ENCODE measurements around the gene SLC25A21.
A peak's percentile ranks its signal among the peaks of the same experiment; 100 is the strongest.

Gene SLC25A21

DNA sequence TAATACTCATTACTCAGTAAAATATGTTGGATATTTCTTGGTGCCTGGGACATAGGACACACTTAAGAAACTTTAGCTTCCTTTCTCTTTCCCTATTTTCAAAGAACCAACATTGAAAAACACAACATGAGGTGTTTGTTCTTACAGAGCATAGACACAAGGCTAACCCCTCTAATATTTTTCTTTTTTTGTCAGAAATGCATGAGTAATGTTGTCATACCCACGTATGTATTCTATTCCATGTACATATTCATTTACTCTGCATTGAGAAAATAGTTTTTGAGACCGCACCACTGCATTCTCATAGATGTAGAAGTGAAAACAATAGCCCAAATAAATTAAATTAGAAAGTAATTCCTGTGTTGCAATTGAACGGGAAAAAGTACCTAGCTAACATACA is 497.7 kb downstream of the SLC25A21 start:
- DNase-seq (ENCODE audit: low read depth in 1 of 2, low spot score in 1 of 2): no peak

DNA sequence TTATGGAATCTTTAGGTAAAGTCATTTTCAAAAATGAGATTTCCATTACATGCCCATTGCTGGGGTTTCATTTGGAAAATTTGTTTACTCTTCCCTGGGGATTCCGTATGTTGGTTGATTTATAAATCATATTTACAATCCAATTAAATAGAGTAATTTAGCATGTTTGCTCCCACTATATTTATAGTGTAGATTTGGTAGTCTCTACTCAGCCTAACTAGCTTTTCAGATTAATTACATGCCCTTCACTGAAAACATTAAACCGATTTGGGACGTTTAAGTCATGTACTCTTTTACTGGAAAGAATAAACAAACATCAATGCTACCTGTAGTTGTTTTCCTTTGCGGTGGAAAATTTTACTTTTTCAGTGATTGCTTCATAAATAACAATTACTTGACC is 500.3 kb downstream of the SLC25A21 start:
- DNase-seq (ENCODE audit: low read depth in 1 of 2, low spot score in 1 of 2): no peak

DNA sequence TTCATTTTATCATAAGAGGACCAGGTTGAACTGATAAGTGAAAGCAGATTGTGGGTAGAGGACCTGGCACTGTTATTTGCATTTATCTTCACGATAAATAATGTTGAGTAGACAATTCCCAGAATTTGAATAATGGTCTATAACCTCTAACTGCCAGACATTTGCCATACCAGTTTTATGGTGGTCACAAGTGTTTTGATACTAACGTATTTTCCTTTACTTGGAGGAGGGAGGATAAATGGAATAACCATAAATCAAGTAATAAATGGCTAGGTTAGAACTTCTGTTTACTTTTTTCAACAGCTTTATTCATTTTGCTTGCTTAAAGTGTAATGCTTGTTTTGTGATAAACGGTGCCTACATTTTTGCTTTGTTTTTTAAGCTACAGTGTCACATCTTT is 501.3 kb downstream of the SLC25A21 start:
- DNase-seq (ENCODE audit: low read depth in 1 of 2, low spot score in 1 of 2): no peak

GRCh38 chr14:36667679-36668078 is 504.7 kb downstream of the SLC25A21 start:
- no peak for DNase-seq (ENCODE audit: low read depth in 1 of 2, low spot score in 1 of 2)

DNA sequence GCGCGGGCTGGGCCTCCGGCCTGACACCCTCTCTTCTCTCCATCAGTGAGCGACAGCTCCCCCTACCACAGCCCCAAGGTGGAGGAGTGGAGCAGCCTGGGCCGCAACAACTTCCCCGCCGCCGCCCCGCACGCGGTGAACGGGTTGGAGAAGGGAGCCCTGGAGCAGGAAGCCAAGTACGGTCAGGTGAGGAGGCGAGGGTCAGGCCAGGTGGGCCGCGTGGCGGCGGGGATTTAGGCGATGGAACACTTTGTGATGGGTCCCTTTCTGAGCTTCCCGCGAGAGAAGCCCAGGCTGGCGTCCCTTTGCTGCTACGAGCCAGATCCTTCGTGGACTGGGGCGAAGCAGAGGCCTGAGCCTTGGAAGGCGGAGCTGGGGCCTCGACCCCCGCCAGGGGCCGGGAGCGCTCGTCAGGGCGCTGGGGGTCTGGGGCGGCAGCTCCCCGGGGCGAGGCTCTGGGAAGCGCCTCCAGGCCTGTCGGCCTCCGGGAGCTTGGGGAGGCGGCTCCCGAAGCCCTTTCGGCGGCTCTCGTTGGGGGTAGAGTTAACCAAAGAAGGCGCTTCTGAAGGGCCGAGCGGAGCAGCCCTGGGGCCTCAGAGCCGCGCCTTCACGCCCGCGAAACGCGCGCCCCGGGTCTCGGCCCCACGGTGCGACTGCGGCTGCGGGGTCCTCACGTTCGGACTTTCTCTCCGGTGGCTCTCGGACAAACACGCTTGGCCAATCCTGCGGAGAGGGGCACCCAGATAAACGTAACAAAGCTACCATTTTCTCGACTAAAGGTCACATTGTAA is 505.8 kb downstream of the SLC25A21 start:
- DNase-seq (ENCODE audit: low read depth in 1 of 2, low spot score in 1 of 2): no peak

DNA sequence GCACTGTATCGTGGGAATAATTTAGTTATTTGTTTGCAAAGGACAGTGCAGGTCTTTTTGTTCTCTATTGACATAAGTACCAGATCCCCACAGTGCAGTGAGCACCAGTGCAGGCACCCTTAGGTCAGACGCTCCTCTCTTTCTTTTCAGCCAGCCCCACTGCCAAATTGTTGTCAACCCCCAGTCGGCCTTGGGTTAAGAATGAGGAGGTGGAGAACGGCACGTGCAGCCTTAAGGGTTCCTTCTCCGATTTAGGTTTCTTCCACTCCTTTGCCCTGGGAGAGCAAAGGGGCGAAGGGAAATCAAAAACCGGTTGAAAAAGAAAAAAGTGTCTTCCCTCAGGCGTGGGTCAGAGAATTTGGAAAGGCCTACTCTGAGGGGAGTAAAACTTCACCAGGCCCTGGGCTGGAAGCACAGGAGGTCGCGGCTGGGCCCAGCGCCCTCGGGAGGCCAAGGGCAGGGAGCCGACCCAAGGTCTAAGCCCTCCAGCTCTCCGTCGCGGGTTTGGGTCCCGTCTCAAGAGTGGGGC is 506.5 kb downstream of the SLC25A21 start:
- no peak for DNase-seq (ENCODE audit: low read depth in 1 of 2, low spot score in 1 of 2)

- no peak for DNase-seq (ENCODE audit: low read depth in 1 of 2, low spot score in 1 of 2)
These were observed 507.8 kb downstream of the SLC25A21 start for GRCh38 chr14:36664322-36665193.

DNA sequence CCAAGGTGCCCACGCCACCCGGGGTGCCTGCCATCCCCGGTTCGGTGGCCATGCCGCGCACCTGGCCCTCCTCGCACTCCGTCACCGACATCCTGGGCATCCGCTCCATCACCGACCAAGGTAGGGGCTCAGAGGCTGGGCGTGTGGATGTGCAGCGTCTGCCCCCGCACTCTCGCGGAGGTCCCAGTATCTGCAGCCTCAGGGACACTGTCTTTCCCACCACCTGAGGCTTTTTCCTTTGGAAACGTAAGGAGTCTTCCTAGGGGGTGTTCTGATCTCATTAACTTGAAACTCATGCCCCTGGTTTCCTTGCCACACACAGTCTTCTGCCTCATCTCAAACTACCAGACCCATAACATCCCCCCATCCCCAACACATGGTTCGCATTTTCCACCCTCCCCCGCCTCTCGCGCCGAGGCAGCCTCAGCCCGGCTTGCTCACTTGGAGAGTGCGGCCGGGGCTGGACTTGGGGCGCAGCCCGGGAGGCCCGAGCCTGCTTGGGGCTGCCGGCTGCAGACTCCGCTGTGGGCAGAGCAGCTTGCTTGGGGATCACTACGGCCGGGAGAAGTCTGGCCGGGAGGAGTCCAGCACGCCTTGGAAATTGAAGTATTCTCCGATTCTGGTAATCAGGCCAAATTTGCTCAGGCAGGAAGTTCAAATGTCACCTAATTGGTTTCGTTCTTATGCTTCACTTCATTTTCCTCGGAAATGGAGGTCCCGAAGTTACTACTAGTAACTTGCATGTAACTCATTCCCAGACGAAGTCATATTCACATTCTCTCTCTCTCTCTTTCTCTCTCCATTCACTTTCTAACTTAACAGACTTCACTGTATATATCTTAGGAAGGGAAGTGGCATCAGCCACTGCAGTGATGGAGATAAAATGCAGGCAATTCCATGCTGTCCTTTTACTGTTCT is 508.7 kb downstream of the SLC25A21 start:
- DNase-seq (ENCODE audit: low read depth in 1 of 2, low spot score in 1 of 2): no peak

DNA sequence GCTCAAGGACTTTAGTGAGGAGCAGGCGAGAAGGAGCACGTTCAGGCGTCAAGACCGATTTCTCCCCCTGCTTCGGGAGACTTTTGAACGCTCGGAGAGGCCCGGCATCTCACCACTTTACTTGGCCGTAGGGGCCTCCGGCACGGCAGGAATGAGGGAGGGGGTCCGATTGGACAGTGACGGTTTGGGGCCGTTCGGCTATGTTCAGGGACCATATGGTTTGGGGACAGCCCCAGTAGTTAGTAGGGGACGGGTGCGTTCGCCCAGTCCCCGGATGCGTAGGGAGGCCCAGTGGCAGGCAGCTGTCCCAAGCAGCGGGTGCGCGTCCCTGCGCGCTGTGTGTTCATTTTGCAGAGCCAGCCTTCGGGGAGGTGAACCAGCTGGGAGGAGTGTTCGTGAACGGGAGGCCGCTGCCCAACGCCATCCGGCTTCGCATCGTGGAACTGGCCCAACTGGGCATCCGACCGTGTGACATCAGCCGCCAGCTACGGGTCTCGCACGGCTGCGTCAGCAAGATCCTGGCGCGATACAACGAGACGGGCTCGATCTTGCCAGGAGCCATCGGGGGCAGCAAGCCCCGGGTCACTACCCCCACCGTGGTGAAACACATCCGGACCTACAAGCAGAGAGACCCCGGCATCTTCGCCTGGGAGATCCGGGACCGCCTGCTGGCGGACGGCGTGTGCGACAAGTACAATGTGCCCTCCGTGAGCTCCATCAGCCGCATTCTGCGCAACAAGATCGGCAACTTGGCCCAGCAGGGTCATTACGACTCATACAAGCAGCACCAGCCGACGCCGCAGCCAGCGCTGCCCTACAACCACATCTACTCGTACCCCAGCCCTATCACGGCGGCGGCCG is 509.6 kb downstream of the SLC25A21 start:
- DNase-seq (ENCODE audit: low read depth in 1 of 2, low spot score in 1 of 2): no peak

DNA sequence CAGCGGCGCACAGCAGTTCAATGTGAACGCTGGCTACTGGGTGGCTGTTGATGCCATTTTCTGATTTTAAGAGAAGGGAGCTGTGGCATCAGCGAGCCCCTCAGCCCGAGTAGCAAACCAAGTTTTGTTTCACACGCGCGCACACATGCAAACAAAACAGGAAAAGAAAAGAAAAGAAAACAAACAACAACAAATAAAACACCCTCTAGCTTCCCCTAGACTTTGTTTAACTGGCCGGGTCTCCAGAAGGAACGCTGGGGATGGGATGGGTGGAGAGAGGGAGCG is 510.2 kb downstream of the SLC25A21 start:
- no peak for DNase-seq (ENCODE audit: low read depth in 1 of 2, low spot score in 1 of 2)

- peak in 1 of 2 donors; percentile 10 for DNase-seq (ENCODE audit: low read depth in 1 of 2, low spot score in 1 of 2)
These were observed 510.7 kb downstream of the SLC25A21 start, which contains the start of gene PAX9 for GRCh38 chr14:36661506-36662257. TSS of gene PAX9 (plus strand) at chr14:36661860. CDS start at chr14:36662090, 230 bp downstream.

DNA sequence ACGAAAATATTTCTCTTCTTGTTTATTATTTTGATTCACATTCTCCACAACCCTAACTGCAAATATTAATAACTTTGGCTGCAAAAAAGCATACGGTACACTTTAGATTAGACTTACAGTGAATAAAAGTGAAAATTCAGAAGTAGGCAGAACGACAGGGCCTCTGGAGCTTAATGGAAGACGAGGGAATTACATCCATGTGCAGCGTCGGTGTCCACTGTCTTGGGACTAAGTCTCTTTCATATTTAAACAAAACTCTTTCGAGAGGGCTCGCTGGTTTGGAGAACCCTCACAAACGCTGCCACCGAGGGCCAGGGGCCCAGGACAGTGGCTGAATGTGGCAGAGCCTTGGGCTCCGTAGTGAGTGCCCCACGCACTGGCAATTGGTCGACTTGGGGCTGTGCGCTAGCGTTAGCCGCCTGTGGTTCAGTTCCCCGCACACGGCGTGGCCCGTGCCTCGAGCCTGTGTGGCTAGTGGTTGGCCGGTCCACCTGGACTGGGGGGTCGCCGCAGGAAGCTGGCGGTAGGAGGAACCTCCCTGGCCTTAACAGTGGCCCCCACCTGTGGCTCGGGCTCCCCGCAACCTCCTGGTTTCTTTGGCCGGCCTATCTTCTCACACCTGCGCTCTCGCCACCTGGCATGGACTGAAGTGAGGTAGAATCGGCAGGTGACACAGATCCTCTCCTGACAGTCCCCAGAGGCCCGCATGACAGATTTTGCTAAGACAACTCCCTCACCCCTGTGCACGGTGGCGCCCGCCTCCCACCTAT is 511.5 kb downstream of the SLC25A21 start:
- no peak for DNase-seq (ENCODE audit: low read depth in 1 of 2, low spot score in 1 of 2)

DNA sequence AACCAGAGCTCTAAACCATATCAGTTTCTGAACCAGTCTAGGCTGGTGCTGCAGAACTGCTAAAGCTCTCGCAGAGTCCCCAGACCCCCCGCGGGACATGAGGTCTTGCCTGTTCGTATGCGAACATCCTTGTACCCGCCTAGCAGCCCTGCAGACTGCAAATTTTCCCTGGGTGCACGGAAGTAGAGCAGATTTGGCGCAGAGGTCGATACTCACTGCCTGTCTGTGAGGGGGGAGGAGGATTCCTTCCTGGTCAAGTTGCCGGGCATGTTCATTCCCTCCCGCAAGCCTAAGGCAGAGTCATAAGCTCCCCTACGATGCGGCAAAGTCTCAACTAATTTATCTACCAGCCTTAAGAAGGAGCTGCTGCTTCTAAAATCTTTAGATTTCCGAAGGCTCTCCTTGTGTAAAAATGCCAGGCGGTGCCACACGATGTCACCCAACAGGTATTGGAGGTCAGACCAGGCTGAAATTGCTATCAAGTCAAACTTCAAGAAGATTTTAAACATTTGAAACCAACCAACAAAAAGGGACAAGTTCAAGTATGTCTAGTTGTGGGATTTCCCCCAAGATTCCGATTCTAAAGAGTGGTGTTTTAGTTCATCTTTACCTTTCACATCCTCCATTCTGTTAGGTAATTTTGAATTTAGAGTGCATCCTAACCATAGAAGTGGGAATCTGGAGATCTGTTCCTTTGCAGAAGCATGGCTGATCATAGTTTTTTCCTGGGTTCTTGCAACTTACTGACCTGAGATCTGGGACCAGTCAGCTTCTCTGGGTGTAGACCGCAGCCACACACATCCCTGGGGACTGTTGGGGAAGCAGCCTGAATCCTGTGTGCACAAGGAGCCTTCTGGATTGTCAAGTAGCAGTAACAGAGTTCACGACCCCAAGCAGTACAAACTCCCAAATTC is 512.3 kb downstream of the SLC25A21 start:
- DNase-seq (ENCODE audit: low read depth in 1 of 2, low spot score in 1 of 2): no peak

DNA sequence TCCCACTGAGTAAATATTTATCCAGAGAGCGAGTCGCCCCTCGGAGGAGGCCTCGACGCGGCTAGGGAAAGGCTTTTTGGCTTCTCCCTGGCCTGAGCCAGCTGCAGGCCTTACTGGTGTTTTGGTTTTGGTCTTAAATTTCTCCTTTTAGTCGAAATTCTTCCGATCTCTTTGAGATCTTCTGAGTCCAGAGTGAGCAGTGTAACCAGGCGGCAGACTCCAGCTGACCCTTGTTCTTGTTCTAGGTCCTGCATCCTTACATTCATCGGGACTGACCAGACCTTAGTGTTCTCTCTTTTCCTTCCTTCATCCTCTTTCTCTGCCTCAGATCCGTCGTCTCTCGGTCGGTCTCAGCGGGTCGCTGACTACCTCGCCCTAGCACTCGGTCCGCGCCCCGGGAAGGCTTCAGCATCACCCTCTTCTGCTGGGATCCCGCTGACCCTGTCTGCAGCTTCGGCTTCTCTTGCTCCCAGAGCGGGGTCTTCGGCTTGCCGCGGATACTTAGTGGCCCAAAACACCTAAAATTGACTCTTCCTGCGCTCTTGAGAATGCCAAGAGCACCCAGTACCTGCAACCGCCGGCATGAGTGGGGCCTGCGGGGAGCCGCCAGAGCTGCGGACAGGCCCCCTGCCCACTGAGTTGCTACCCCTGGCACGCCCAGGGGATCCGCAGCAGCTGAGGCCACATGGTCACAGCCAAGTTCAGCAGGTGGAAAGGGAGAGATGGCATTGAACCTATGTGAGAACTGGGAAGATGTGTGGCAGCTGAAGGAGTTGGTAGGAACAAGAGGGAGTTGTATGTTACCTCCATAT is 513.2 kb downstream of the SLC25A21 start:
- DNase-seq (ENCODE audit: low read depth in 1 of 2, low spot score in 1 of 2): no peak

GRCh38 chr14:36658123-36659009 is 514.0 kb downstream of the SLC25A21 start:
- no peak for DNase-seq (ENCODE audit: low read depth in 1 of 2, low spot score in 1 of 2)

Measured in activated CD4-positive, alpha-beta T cell treated with anti-CD3 and anti-CD28 coated beads, Interleukin-2, amount 50 U/mL, for 24 hours (primary cell).